ENCODE results near the gene SPAG9.
A peak's percentile ranks its signal among the peaks of the same experiment; 100 is the strongest.

SPAG9 gene

GRCh38 chr17:50939542-50939794 is 181.2 kb downstream of the SPAG9 start:
- no peak for DNase-seq (ENCODE audit: low read depth)

DNA sequence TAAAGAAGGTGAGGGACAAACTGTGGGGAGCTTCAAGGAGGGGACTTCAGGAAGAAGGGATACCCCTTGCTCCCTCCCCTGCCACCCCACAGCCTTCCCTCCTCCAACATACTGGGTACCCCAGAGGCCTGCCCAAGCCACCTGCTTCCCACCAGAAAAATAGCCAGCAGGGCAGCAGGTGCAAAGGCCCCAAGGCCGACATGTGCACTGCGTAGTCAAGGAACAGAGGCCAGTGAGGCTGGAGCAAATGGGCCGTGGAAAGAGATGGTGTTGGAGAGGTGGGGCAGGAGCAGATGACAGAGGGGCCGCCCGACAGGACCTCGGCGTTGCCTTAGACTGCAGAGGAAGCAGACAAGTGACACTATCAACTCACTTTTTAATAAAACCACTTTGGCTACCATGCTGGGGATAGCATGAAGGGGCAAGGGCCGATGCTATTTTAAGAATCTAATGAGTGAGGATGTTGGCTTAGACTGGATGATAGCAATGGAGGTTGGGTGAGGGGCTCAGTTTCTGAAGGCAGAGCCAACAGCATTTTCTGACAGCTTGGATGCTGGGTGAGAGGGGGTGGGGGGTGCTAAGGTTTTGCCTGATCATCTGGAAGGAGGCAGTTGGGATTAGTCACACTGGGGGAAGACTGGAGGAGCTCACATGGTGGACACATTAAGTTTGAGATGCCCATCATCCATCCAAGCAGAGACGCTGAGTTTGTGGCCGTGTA is 181.7 kb downstream of the SPAG9 start:
- no peak for DNase-seq (ENCODE audit: low read depth)

- no peak for DNase-seq (ENCODE audit: low read depth)
Measured at GRCh38 chr17:50935996-50936266, 184.7 kb downstream of the SPAG9 start.

GRCh38 chr17:50935221-50935995 is 185.3 kb downstream of the SPAG9 start:
- DNase-seq (ENCODE audit: low read depth): peak; percentile 91

DNA sequence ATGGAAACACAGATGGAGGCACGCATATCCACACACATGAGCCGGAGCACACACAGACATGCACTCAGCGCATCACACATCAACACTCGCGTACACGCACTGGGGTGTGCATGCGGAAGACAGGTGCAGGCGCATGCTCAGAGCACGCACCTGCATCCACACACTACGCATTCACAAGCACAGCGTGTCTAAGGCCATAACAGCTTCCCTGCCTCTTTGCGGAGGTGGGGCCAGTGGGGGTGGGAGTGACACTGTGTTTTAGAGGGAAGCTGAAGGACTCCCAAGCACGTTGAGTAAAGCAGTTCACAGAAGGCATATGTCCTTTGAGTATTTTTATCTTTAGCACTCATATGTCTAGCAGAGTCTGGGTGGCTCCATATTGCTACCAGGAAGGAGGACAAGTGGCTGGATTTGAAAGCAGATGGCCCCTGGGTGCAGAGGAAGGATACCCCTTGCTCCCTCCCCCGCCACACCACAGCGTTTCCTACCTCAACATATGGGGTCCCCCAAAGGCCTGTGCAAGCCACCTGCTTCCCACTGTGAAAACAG is 185.9 kb downstream of the SPAG9 start:
- no peak for DNase-seq (ENCODE audit: low read depth)

DNA sequence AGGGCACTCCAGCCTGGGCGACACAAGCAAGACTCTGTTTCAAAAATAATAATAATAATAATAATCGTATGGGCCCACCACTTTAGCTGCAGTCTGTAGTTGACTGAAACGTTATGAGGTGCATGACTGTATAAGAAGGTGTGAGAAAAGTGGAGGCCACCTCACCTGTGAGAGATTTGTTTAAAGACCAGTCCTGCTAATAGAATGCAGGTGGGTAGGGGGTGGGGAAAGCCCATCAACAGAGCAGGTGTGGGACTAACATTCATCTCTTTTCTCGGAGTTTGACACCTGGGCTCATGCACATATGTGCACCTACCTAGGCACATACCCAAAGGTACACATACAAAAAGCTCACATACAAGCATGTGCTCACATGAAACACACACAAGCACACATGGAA is 186.5 kb downstream of the SPAG9 start:
- DNase-seq (ENCODE audit: low read depth): no peak

DNA sequence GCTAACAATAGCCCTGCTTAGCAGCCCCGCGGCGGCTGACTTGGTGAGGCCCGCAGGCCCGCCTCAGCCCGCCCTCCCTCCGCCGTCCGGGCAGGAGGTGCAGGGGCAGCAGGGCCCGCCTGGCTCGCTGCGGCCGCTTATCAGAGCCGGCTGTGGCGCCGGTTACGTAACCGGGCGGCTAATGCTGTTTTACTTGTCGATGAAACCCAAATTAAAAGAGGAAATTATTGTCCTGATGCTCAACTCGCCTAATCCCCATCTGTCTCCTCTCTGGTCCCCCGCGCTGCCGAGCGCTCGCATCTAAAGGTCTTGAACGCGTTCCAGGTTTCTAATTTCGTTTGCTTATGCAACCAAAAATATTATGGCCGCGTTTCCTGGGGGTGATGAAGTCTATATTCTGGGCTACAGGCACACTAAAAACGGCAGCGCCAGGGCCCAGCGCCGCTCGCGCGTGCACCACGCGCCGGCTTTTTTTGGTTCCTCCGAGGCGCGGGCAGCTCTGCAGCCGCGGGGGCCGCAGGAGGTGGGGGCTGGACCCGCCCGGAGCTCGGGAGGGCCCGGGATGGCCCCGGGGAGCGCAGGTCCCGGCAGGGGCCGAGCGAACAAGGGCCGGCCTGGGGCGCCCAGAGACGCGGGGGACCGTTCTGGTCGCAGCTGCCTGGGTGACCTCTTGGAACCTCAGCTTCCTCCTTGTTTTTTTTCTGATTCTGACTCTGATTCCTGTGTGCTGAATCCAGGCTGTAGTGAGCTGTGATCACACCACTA is 189.3 kb downstream of the SPAG9 start:
- DNase-seq (ENCODE audit: low read depth): peak; percentile 90

DNA sequence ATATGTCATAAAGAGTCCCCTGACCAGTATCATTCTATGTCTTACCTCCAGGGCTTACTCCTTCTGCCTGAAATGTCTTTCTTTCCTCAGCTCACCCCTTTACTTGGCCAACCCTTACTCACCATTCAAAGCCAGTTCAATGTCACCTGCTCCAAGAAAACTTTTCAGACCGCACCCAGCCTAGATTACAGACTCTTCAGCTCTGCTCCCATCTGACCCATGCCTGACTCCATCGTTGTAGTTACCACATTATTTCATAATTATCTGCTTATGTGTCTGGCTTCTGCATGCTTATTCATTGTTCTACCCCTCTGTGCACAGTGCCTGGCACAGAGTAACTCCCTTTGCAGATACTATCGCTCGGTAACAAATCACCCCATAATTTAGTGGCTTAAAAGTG is 192.0 kb downstream of the SPAG9 start:
- peak; percentile 82 for DNase-seq (ENCODE audit: low read depth)

DNA sequence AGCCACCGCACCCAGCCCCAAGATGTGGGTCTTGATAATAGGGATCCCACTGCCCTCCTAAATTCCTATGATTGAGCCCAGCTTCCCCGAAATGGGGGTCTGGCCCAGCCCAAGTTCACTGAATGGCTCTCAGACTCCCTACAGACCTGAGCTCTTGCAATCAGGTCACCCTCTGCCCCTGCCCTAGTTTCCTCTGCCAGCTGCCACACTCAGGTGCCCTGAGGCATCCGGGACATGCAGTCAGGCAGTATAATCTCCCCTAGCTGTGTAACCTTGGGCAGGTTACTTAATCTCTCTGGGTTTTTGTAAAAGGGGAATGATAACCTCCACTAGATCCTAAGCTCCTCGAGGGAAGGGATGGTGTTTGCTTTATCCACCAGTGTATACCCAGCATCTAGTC is 193.4 kb downstream of the SPAG9 start:
- no peak for DNase-seq (ENCODE audit: low read depth)

- DNase-seq (ENCODE audit: low read depth): no peak
Measured at GRCh38 chr17:50926523-50926922, 194.1 kb downstream of the SPAG9 start.

- DNase-seq (ENCODE audit: low read depth): no peak
Measured at GRCh38 chr17:50925296-50925891, 195.3 kb downstream of the SPAG9 start.

GRCh38 chr17:50924800-50925199 is 195.9 kb downstream of the SPAG9 start:
- no peak for DNase-seq (ENCODE audit: low read depth)

DNA sequence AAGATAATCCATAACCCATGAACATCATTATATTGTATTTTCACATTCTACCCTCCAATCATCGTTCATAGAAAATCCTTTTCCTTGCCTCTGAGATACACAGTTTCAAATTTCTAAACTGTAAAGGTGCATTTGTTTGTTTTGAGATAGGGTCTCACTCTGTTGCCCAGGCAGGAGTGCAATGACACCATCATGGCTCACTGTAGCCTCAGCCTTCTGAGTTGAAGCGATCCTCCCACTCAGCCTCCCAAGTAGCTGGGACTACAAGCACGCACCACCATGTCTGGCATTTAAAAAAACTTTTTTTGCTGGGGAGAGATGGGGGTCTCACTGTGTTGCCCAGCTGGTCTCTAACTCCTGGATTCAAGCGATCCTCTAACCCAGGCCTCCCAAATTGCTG is 196.4 kb downstream of the SPAG9 start:
- no peak for DNase-seq (ENCODE audit: low read depth)

DNA sequence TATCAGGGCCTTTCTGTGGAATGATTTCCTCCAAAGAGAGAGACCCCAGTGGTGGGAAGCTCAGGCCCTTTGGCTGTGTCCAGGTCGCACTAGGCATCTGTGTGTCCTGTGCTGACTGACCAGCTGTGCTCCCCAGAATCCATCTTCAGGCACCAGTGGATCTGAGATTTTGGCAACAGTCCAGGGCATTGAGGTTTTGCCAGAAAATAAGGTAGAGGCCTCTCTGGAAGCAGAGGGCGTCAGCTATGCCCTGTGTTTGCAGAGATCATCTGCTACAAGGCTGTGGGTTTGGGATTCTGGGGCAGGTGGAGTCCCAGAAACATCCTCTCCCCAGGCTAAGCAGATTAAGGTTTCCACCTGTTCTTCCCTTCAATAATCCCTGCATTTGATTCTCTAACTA is 197.1 kb downstream of the SPAG9 start:
- no peak for DNase-seq (ENCODE audit: low read depth)

GRCh38 chr17:50922721-50923405 is 197.8 kb downstream of the SPAG9 start:
- DNase-seq (ENCODE audit: low read depth): no peak

DNA sequence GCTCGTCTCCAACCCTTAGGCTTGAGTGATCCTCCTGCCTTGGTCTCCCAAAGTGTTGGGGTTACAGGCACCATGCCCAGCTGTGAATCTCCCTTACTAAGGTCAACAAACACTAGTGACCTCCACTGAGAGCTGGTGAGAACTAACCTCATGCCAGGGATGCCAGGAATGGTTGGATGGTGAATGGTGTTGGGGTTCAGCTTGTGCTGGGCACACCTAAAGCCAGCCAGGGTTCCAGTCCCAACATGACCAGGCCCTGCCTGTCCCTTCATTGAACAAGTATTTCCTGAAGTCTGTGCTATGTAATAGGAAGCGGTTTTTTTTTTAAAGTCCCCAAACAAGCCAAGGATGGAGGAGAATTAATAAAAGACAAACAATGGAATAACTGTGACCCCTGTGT is 198.6 kb downstream of the SPAG9 start:
- no peak for DNase-seq (ENCODE audit: low read depth)

GRCh38 chr17:50920891-50921586 is 199.6 kb downstream of the SPAG9 start:
- DNase-seq (ENCODE audit: low read depth): no peak

GRCh38 chr17:50920041-50920410 is 200.6 kb downstream of the SPAG9 start:
- DNase-seq (ENCODE audit: low read depth): no peak

GRCh38 chr17:50919321-50920040 is 201.2 kb downstream of the SPAG9 start:
- DNase-seq (ENCODE audit: low read depth): peak; percentile 87

DNA sequence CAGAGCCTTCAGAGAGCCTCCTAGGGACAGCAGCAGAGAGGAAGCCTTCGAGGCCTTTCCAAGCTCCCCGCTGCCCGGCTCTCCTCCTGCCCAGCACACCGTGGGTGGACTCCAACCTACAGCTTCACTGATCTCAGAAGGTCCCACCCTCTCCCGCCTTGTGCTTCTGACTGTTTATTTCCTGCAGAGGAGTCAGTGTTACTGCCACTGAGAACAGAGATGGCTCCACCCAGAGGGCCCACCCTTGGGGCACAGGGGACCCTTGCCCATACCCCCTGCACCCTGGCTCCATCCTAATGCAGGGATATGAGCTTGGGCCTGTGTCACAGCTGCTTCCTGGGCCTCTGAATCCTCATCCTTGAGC is 201.8 kb downstream of the SPAG9 start:
- DNase-seq (ENCODE audit: low read depth): no peak

Data from amniotic epithelial cell (primary cell).